Measurements from ENCODE around the gene ATP10B.

GRCh38 chr5:160601046-160601445, 251.0 kb downstream of the ATP10B start:
- TF ChIP-seq POLR2A (IDR thresholded peaks at IDR 0.05), result no peak
- TF ChIP-seq CTCF (IDR thresholded peaks at IDR 0.05), result no peak
